CMK (cell line): ENCODE measurements around the gene SERINC4.
"Not testable (repeated sequence)": the region's sequence is repeated elsewhere in the genome, so short reads cannot be mapped to it uniquely, and the experiment has no call there.

ENCODE experiments used
- DNase-seq: peaks from one replicate; pipeline ENCODE4 v3.0.0-alpha.2; 2010; ENCODE audit warnings: low read depth

Gene SERINC4

DNA sequence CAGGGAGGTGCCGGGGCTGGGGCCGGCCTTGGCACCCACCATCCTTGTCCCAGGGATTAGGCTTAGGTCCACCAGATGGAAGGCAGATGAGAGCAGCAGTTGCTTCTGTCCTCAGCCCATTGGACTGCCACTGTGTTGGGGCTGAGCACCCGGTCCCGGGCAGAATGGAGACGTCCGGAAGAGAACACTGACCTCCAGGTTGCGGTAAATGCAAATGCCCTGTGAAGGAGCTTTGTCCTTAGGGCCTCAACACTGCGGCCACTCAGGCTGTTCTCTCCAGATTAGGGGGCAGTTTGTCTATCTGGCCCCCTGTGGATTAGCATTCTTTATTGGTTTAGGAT is at the start of gene SERINC4:
Gene SERINC4 (minus strand): TSS at position 276 of the 341 bp plus-strand sequence. CDS start 234 bp downstream, at position 42.
- no peak for DNase-seq

DNA sequence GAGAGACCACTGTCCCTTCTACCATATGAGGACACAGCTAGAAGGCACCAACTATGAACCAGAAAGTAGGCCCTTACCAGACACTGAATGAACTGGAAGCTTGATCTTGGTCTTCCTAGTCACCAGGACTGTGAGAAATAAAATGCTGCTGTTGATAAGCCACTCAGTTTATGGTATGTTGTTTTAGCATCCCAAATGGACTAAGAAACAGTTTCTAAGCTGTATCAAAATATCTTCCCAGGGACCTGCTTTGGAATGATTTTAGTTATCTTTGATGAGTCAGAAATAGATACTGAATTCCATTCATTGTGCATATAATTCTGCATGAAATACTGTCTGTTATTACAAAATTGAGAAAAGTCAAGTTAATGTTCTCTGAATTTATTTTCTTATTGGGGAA is 45.4 kb upstream of the SERINC4 start:
- DNase-seq, result no peak

DNA sequence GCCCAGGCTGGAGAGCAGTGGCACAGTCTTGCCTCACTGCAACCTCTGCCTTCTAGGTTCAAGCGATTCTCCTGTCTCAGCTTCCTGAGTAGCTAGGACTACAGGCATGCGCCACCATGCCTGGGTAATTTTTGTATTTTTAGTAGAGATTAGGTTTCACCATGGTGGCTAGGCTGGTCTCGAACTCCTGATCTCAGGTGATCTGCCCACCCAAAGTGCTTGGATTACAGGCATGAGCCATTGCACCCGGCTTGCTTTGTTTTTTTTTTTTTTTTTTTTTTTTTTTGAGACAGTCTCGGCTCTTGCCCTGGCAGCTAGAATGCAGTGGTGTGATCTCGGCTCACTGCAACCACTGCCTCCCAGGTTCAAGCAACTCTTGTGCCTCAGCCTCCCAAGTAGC is 32.5 kb upstream of the SERINC4 start:
- DNase-seq, result not testable (repeated sequence)

DNA sequence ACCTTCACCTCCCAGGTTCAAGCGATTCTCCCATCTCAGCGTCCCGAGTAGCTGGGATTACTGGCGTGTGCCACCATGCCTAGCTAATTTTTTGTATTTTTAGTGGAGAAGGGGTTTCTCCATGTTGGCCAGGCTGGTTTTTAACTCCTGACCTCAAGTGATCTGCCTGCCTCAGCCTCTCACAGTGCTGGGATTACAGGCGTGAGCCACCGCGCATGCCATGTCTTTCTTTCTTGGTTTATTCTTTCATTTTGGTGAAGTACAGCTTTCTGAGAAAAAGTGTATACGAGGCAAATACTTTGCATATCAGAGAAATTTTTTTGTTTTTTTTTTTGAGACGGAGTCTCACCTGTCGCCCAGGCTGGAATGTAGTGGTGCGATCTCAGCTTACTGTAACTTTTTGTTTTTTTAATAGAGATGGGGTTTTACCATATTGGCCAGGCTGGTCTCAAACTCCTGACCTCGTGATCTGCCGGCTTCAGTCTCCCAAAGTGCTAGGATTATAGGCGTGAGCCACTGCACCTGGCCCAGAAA is 31.6 kb upstream of the SERINC4 start:
- not testable (repeated sequence) for DNase-seq

DNA sequence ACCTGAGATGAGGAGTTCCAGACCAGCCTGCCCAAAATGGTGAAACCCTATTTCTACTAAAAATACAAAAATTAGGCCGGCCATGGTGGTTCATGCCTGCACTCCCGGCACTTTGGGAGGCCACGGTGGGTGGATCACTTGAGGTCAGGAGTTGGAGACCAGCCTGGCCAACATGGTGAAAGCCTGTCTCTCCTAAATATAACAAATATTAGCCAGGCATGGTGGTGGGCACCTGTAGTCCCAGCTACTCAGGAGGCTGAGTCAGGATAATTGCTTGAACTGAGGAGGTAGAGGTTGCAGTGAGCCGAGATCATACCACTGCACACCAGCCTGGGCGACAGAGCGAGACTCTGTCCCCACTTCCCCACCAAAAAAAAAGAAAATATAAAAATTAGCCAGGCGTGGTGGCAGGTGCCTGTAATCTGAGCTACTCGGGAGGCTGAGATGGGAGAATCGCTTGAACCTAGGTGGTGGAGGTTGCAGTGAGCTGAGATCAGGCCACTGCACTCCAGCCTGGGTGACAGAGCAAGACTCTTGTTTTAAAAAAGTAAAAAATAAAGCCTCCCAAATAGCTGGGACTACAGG is 30.8 kb upstream of the SERINC4 start:
- DNase-seq, result not testable (repeated sequence)

DNA sequence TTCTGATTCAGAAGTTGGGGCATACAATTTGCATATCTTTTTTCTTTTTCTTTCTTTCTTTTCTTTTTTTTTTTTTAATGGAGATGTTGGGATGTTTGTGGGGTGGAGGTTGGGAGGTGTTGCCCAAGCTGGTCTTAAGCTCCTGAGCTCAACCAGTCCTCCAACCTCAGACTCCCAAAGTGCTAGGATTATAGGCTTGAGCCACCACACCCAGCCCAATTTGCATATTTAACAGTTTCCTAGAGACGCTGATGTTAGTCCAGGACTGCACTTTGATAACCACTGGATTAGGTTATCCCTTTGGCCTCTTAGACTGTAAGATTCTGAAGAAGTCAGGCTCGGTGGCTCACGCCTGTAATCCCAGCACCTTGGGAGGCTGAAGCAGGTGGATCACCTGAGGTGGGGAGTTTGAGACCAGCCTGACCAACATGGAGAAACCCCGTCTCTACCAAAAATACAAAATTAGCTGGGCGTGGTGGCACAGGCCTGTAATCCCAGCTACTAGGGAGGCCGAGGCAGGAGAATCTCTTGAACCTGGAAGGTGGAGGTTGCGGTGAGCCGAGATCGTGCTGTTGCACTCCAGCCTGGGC is 30.0 kb upstream of the SERINC4 start:
- not testable (repeated sequence) for DNase-seq

DNA sequence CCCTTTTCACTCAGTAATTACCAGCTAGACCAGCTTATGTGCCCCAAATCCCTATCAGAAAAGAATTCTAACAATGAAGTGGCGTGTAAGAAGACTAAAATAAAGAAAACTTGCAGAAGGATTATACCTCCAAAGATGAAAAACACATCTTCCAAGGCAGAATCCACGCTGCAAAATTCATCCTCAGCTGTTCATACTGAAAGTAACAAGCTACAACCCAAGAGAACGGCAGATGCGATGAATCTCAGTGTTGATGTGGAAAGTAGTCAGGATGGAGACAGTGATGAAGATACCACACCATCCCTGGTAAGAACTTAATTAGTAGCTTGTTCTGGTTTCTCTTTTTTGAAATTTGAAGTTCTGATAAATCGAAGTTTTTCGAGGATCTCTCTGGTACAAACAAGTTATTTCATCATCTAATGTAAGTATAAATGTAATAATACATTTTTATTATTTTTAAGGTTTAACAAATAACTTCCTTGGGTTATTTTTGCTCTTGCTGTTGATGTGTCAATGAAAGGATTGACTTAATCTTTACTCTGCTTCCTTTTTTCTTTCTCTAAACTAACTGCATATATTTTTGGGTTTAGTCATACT is 28.1 kb upstream of the SERINC4 start:
- DNase-seq, result no peak

DNA sequence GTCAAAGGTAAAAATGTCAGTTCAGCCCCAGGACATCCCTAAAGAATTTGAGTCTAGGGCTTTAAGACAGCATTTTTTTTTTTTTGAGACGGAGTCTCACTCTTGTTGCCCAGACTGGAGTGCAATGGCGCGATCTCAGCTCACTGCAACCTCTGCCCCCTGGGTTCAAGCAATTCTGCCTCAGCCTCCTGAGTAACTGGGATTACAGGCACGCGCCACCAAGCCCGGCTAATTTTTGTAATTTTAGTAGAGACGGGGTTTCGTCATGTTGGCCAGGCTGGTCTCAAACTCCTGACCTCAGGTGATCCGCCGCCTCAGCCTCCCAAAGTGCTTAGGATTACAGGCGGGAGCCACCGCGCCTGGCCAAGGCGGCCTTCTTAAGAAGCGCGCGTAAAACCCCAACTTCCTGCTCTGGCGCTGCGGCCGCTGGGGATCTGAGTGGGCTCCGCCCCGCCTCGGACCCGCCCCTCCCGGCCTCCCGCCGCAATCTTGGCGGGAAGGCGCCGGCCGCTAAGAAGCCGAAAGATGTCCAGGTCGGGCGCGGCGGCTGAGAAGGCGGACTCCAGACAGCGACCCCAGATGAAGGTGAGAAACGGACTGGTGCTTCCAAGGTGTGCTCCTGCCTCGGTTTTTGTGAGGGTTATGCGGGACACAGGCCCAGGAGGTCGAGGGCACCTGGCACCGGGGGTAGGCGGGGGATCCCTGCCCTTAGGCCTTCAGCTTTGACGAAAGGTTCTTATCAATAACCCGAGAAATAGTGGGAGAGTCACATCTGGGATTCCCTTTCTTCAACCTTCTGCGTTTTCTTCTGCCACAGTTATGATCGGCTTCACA is 26.7 kb upstream of the SERINC4 start, which contains the start of gene WDR76:
Gene WDR76 (plus strand): TSS at position 495 of the 834 bp plus-strand sequence. CDS start 31 bp downstream, at position 526.
- peak; percentile 68 for DNase-seq

DNA sequence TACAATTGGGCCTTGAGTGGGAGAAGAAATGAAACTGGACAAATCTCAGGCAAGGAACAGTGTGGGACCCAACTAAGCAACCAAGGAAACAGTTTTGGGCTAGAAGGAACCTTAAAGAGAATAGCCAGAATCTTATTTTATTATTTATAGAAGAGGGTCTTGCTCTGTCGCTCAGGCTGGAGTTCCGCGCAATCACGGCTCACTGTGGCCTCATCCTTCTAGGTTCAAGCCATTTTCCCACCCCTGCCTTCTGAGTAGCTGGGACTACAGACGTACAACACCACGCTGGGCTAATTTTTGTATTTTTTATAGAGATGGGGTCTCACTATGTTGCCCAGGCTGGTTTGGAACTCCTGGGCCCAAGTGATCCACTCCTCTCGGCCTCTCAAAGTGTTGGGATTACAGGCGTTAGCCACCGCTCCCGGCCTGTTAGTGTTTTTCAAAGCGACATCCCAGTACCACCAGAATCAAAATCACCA is 26.0 kb upstream of the SERINC4 start:
- DNase-seq, result no peak

DNA sequence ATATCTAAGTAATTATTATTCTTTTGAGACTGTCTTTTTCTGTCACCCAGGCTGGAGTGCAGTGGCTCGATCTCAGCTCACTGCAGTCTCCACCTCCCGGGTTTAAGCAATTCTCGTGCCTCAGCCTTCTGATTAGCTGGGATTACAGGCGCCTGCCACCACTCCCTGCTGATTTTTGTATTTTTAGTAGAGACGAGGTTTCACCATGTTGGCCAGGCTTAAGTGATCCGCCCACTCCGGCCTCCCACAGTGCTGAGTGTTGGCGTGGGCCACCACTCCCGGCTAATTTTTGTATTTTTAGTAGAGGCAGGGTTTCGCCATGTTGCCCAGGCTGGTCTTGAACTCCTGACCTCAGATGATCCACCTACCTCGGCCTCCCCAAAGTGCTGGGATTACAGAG is 25.3 kb upstream of the SERINC4 start:
- not testable (repeated sequence) for DNase-seq

DNA sequence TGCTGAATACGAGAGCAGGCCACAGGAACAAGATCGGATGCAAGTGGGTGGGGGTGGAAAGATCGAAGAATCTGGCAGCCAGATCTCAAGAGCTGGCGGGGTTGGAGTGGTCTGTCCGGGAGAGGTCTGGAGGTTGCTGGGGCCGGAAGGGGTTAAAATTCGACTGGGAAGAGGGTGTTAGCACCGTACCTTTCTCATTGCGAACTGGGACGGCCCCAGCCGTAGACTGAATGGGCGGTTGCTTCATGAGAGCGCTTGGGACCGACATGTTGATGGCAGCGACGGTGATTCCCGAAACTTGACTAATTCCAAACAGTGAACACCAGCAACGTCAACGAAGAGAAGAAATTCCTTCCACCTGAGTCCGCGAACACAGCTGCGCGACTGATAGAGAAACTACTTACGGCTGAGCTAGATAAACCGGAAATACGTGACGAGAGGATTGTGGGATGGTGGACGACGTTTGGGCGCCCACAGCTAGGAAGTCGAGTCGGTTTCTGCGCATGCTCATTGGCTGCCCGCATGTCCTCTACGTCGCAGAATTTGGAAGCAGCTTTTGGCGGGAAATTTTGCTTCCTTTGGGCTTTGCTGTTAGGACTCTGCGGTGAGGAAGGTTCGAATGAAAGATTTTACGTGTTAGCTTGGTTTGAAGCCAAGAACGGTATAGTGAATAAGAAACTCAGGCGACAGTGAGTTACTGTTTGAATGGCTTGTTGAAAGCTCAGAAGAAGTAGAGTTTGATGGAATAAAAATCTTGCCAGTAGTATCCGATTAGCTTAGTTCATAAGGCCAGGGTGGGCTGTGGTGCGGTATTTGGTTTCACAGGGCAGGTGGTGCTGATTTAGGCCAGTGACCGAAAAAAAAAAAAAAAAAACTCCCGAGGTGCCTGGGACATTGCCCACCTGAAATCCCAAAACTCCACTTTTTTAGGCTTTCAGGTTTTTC is 24.6 kb upstream of the SERINC4 start, which contains the start of gene MFAP1:
Gene MFAP1 (minus strand): TSS at position 389 of the 945 bp plus-strand sequence. CDS start 121 bp downstream, at position 268.
- peak; percentile 87 for DNase-seq

DNA sequence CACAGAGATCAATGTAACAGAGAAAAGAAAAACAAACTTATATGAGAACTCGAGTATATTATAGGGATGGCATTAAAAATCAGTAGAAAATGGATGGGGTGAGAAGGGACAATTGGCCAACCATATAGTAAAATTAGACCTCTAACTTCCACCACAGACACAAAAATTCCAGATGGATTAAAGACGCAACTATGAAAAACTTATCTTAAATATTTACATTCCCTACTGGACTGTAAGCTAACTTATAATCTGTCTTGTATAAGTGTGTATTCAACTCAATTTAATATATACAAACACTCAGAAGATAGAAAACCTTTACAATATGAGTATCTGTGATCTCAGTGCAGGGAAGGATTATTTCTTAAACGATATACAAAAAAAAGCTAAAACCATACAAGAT is 21.5 kb upstream of the SERINC4 start:
- DNase-seq, result no peak

DNA sequence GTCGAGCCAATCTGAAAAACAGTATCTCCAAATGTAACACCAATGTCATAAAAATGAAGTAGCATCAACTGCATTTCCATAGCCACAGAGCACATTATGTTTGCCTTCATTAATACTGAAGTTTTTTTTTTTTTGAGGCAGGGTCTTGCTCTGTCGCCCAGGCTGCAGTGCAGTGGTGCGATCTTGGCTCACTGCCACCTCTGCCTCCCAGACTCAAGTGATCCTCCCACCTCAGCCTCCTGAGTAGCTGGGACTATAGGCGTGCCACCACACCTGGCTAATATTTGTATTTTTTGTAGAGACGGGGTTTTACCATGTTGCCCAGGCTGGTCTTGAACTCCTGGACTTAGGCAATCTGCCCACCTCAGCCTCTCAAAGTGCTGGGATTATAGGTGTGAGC is 15.0 kb upstream of the SERINC4 start:
- DNase-seq, result not testable (repeated sequence)

DNA sequence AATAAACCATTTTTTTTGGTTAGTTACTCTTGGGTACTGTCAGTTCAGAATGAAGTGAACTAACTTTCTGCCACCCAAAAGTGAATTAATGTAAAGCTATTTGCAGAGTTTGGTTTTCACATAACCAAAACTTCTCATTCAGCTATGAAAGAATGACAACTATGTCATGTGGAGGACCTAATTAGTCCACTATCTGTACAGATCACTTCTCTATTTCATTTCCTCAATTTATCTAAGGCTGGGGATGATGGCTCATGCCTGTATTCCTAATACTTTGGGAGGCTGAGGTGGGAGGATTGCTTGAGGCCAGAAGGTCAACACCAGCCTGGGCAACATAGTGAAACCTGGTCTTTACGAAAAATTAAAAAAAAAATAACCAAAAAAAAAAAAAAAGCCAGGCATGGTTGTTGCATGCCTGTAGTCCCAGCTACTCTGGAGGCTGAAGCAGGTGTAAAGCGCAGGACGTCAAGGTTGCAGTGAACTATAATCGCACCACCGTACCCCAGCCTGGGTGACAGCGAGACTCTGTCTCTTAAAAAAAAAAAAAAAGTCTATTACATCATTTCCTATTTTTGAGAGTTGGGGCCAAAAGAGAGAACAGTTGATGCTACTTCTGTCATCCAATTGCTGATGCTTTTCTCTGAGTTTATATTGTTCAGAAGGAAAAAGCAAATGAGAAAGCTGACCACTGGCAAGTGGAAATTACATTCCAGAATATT is 9.1 kb upstream of the SERINC4 start:
- no peak for DNase-seq

DNA sequence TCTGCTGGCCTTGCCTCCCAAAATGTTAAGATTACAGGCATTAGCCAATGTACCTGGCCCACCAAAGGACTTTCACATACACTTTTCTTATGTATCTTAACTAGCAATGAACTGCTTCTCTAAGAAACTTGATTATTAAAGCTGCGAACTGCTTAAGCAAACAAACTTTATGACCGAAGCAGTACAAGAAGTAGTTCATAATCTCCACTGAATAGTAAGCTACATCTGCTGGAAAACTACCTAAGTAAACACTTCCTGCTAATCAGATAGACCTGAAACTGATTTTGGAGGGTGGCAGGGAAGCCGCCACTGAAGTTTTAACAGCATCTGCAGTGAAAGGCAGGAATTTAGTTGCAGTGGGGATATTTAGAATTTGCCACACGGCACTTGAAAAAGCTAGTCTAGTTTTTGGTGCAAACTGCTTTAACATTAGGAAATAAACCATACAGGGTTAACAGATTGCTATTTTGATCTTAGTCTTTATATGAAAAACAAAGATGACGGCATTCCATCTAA is 8.5 kb upstream of the SERINC4 start:
- DNase-seq, result no peak

DNA sequence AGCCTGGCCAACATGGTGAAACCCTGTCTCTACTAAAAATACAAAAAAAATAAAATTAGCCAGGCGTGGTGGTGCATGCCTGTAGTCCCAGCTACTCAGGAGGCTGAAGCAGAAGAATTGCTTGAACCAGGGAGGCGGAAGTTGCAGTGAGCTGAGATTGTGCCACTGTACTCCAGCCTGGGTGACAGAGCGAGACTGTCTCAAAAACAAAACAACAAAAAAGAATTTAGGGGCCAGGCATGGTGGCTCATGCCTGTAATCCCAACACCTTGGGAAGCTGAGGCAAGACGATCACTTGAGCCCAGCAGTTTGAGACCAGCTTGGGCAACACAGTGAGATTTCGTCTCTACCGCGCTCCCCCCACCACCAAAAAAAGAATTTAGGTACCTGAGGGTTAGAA is 2.7 kb upstream of the SERINC4 start:
- DNase-seq, result not testable (repeated sequence)

DNA sequence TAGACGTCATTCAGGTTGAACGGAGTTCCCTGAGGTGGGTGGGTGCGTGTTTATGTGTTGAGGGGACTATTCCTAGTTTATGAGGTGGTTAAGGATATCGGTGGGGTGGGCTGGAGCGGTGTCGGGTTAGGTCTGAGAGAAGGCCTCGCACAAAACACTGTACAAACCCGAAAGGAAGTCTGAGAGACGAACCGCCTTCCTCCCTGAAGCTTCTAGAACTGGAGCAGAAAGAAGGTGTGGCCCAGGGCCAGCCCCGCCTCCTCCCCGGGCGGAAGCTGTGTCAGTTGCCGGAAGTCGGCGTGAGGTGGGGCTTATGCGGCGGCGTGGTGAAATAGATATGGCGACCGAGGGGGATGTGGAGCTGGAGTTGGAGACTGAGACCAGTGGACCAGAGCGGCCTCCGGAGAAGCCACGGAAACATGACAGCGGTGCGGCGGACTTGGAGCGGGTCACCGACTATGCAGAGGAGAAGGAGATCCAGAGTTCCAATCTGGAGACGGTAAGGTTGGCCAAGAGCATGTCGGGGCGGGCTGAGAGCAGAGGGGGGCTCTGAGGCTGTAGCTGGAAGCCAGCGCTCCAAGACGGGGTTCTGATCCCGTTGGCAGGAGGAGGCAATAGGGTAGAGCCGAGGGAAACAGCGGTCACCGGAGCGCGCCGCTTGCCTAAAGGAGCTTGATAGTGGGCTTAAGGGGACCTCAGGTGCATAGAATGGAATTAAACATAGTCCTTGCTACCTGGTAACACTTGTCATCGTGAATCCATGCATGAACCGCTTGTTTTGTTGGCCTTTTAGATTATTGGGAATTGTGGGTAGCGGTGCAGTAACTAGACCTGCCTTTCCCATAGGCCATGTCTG is 494 bp upstream of the SERINC4 start, which contains the start of gene HYPK:
Gene HYPK (plus strand): TSS at position 314 of the 856 bp plus-strand sequence. CDS start 24 bp downstream, at position 338.
- peak; percentile 60 for DNase-seq

DNA sequence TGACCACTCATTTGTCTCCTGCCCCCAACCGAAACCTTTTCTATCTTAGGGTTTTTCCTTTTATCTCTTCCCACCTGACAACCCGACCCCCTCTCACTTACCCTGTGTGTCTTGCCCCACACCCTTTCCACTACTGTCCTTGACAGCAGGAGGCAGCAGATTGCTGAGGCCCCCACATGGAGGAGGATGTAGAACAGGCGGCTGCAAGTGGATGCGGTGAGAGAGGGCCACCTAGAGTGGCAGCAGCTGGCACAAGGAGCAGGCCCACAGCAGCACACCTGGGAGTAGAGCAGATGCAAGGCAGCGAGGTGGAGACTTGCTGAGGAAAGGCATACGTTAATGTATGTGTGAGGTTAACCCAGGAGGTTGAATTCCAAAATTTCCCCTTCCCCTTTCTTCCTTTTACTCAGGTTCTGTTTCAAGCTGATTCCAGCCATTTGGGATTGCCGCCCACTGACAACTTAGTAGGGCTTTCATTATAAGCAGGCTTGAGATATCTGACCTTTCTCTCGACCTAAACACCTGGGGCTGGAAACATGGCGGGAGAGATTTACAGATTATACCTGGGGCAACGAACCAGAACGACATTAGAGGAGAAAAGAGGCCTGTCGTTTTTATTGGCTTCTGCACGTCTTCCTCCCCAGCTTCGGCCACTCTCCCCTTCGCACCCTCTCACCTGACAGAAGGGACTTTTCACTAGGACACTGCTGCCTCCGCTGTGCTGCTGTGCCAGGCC is 643 bp downstream of the SERINC4 start:
- no peak for DNase-seq
